Central memory CD8-positive, alpha-beta T cell (primary cell): ENCODE data around the gene APMAP.
"Not testable (repeated sequence)": the region's sequence is repeated elsewhere in the genome, so short reads cannot be mapped to it uniquely, and the experiment has no call there.

Experiments
- ATAC-seq: fragments of 150-1000 bp; cut with Tn5 transposase; replicated peaks from 2 replicates; pipeline ENCODE4 v1.10.0; 2022; ENCODE audit warnings: mild to moderate bottlenecking, moderate FRiP score, moderate number of reproducible peaks; ENCODE audit not compliant: poor library complexity, severe bottlenecking; ENCODE audit errors: extremely low read depth
- DNase-seq, 2 donors: peaks; one replicate each; pipeline ENCODE4 v3.0.0; 2021; ENCODE audit warnings: low spot score in 2 of 2
- H3K27ac Mint-ChIP-seq: one replicate; pipeline ENCODE4 v1.8.0; 2022; ENCODE audit warnings: low read depth, mild to moderate bottlenecking, moderate library complexity, mixed read lengths
- H3K27me3 Mint-ChIP-seq: one replicate; pipeline ENCODE4 v1.8.0; 2022; ENCODE audit warnings: mixed read lengths
- H3K36me3 Mint-ChIP-seq: one replicate; pipeline ENCODE4 v1.8.0; 2022; ENCODE audit warnings: mild to moderate bottlenecking, moderate library complexity, mixed read lengths; ENCODE audit not compliant: insufficient read depth
- H3K4me1 Mint-ChIP-seq: one replicate; pipeline ENCODE4 v1.8.0; 2022; ENCODE audit warnings: mixed read lengths
- H3K4me3 Mint-ChIP-seq: one replicate; pipeline ENCODE4 v1.8.0; 2022; ENCODE audit warnings: mild to moderate bottlenecking, moderate library complexity, mixed read lengths
- H3K9me3 Mint-ChIP-seq: one replicate; pipeline ENCODE4 v1.8.0; 2022; ENCODE audit warnings: mixed read lengths

APMAP gene

GRCh38 chr20:24930724-24931688 lies 61.5 kb downstream of the APMAP start:
- H3K4me1 Mint-ChIP-seq = peaks cover 44% of the 10 kb centered on the region
- not testable (repeated sequence) for H3K9me3 Mint-ChIP-seq, H3K36me3 Mint-ChIP-seq, H3K27me3 Mint-ChIP-seq, ATAC-seq, DNase-seq
- peak overlapping the region; percentile 94 for H3K27ac Mint-ChIP-seq
- H3K4me3 Mint-ChIP-seq = peak overlapping the region; percentile 68

- H3K36me3 Mint-ChIP-seq, ATAC-seq, H3K27me3 Mint-ChIP-seq, H3K9me3 Mint-ChIP-seq: not testable (repeated sequence)
- Mint-ChIP-seq H3K4me1 (peaks cover 44% of the 10 kb centered on the region), H3K4me3 (peak overlapping the region; percentile 55), H3K27ac (peak overlapping the region; percentile 85)
- peak in 1 of 2 donors; percentile 28 for DNase-seq
Measured at GRCh38 chr20:24929867-24930723, 62.5 kb downstream of the APMAP start.

- not testable (repeated sequence) for H3K4me3 Mint-ChIP-seq, H3K9me3 Mint-ChIP-seq, H3K36me3 Mint-ChIP-seq, H3K27me3 Mint-ChIP-seq, DNase-seq, ATAC-seq, H3K27ac Mint-ChIP-seq
- H3K4me1 Mint-ChIP-seq = peaks cover 39% of the 10 kb centered on the region
Measured at GRCh38 chr20:24929259-24929658, 63.3 kb downstream of the APMAP start.

GRCh38 chr20:24920706-24921105 lies 71.8 kb downstream of the APMAP start:
- not testable (repeated sequence) for H3K4me3 Mint-ChIP-seq, H3K9me3 Mint-ChIP-seq, H3K4me1 Mint-ChIP-seq, H3K36me3 Mint-ChIP-seq, H3K27me3 Mint-ChIP-seq, DNase-seq, H3K27ac Mint-ChIP-seq, ATAC-seq

- not testable (repeated sequence) for H3K36me3 Mint-ChIP-seq, DNase-seq, H3K4me3 Mint-ChIP-seq, H3K27me3 Mint-ChIP-seq, H3K4me1 Mint-ChIP-seq, ATAC-seq, H3K9me3 Mint-ChIP-seq, H3K27ac Mint-ChIP-seq
Measured at GRCh38 chr20:24919665-24920064, 72.9 kb downstream of the APMAP start.

- no peaks in the 10 kb centered on the region for H3K9me3 Mint-ChIP-seq
- H3K27ac Mint-ChIP-seq = peak overlapping the region; percentile 59
- no peaks in the 10 kb centered on the region for H3K4me1 Mint-ChIP-seq
- peaks cover 9% of the 10 kb centered on the region for H3K27me3 Mint-ChIP-seq
- H3K36me3 Mint-ChIP-seq = no peaks in the 10 kb centered on the region
- no peak for ATAC-seq
- H3K4me3 Mint-ChIP-seq = peak overlapping the region; percentile 40
- DNase-seq = no peak
Measured at GRCh38 chr20:24918579-24919566, 73.7 kb downstream of the APMAP start.

- ATAC-seq (peak; percentile 70), DNase-seq (no peak)
- peaks cover 9% of the 10 kb centered on the region for H3K27me3 Mint-ChIP-seq
- no peaks in the 10 kb centered on the region for H3K4me1 Mint-ChIP-seq
- H3K4me3 Mint-ChIP-seq = peak overlapping the region; percentile 40
- H3K9me3 Mint-ChIP-seq = no peaks in the 10 kb centered on the region
- H3K27ac Mint-ChIP-seq = peak overlapping the region; percentile 59
- no peaks in the 10 kb centered on the region for H3K36me3 Mint-ChIP-seq
Measured at GRCh38 chr20:24917797-24918578, 74.6 kb downstream of the APMAP start.

GRCh38 chr20:24917056-24917455 lies 75.5 kb downstream of the APMAP start:
- no peak overlapping the region for H3K27ac Mint-ChIP-seq
- H3K4me1 Mint-ChIP-seq = no peaks in the 10 kb centered on the region
- H3K4me3 Mint-ChIP-seq = no peak overlapping the region
- no peak for DNase-seq
- no peaks in the 10 kb centered on the region for H3K36me3 Mint-ChIP-seq
- H3K9me3 Mint-ChIP-seq = no peaks in the 10 kb centered on the region
- H3K27me3 Mint-ChIP-seq = peaks cover 9% of the 10 kb centered on the region
- ATAC-seq = no peak

GRCh38 chr20:24916412-24916811 lies 76.1 kb downstream of the APMAP start:
- H3K36me3 Mint-ChIP-seq = no peaks in the 10 kb centered on the region
- H3K27me3 Mint-ChIP-seq = peaks cover 5% of the 10 kb centered on the region
- H3K9me3 Mint-ChIP-seq = no peaks in the 10 kb centered on the region
- H3K4me1 Mint-ChIP-seq = no peaks in the 10 kb centered on the region
- no peak overlapping the region for H3K4me3 Mint-ChIP-seq
- DNase-seq = no peak
- ATAC-seq = no peak
- no peak overlapping the region for H3K27ac Mint-ChIP-seq

GRCh38 chr20:24915892-24916291 lies 76.7 kb downstream of the APMAP start:
- H3K36me3 Mint-ChIP-seq = no peaks in the 10 kb centered on the region
- no peaks in the 10 kb centered on the region for H3K9me3 Mint-ChIP-seq
- no peak overlapping the region for H3K4me3 Mint-ChIP-seq
- DNase-seq = no peak
- no peak for ATAC-seq
- peaks cover under 1% of the 10 kb centered on the region for H3K27me3 Mint-ChIP-seq
- H3K27ac Mint-ChIP-seq = no peak overlapping the region
- H3K4me1 Mint-ChIP-seq = no peaks in the 10 kb centered on the region

GRCh38 chr20:24915440-24915839 lies 77.1 kb downstream of the APMAP start:
- Mint-ChIP-seq H3K4me1 (no peaks in the 10 kb centered on the region), H3K9me3 (no peaks in the 10 kb centered on the region), H3K27ac (no peak overlapping the region), H3K27me3 (no peaks in the 10 kb centered on the region), H3K36me3 (no peaks in the 10 kb centered on the region), H3K4me3 (no peak overlapping the region)
- no peak for DNase-seq
- ATAC-seq = no peak
